HepG2 (cell line): Measurements from ENCODE around the gene ASAP2.

Source experiments
- AFF4 ChIP-seq: sonication (generic); formaldehyde crosslinking; IDR thresholded peaks from 2 replicates; pipeline ENCODE4 v1.4.0; 2020; ENCODE audit warnings: missing genetic modification reagents
- ATF4 ChIP-seq, 2 experiments: fragments of 450-650 bp in 1 of 2; sonication (generic) in 1 of 2; formaldehyde crosslinking; IDR thresholded peaks; 2 replicates each; pipeline versions ENCODE4 v1.5.0 to v1.8.0; 2020 to 2022; ENCODE audit warnings: mild to moderate bottlenecking in 1 of 2, missing genetic modification reagents in 1 of 2
- CBFB ChIP-seq: sonication (generic); formaldehyde crosslinking; IDR thresholded peaks from 2 replicates; pipeline ENCODE4 v1.4.0; 2020; ENCODE audit warnings: missing genetic modification reagents
- CTCF ChIP-seq: sonication (generic); formaldehyde crosslinking; IDR thresholded peaks from 2 replicates; pipeline ENCODE4 v1.5.0; 2020; ENCODE audit warnings: mild to moderate bottlenecking, missing genetic modification reagents, moderate library complexity
- KAT2B ChIP-seq: fragments of 150-350 bp; IDR thresholded peaks from 2 replicates; pipeline ENCODE4 v1.6.1; 2014; ENCODE audit warnings: low read depth, low read length, borderline replicate concordance
- PHF8 ChIP-seq: sonication (generic); formaldehyde crosslinking; IDR thresholded peaks from 2 replicates; pipeline ENCODE4 v1.5.0; 2020; ENCODE audit warnings: missing genetic modification reagents
- SIN3A ChIP-seq: IDR thresholded peaks from 2 replicates; pipeline ENCODE4 v1.6.1; 2011; ENCODE audit warnings: low read depth, mild to moderate bottlenecking, control low read depth, low read length, borderline replicate concordance
- STAT6 ChIP-seq: sonication (generic); formaldehyde crosslinking; IDR thresholded peaks from 2 replicates; pipeline ENCODE4 v1.4.0; 2020; ENCODE audit warnings: missing genetic modification reagents, mild to moderate bottlenecking, borderline replicate concordance
- ZNF138 ChIP-seq: sonication (generic); formaldehyde crosslinking; IDR thresholded peaks from 2 replicates; pipeline ENCODE4 v1.5.0; 2020; ENCODE audit warnings: mild to moderate bottlenecking, low read depth, missing genetic modification reagents
- TF ChIP-seq, protein P1 (sequence below): sonication (generic); formaldehyde crosslinking; IDR thresholded peaks from 2 replicates; pipeline ENCODE4 v1.4.0; 2020; ENCODE audit warnings: mild to moderate bottlenecking, low read depth, missing genetic modification reagents
- TF ChIP-seq, protein P2 (sequence below): sonication (generic); formaldehyde crosslinking; IDR thresholded peaks from 2 replicates; pipeline ENCODE4 v1.5.1; 2020; ENCODE audit warnings: mild to moderate bottlenecking, missing genetic modification reagents, borderline replicate concordance
- TF ChIP-seq, protein P3 (sequence below): fragments of 450-650 bp; IDR thresholded peaks from 2 replicates; pipeline ENCODE4 v1.6.1; 2016

- TF ChIP-seq ZNF138 (CRISPR knock-in tag) (no peak), ATF4 (CRISPR knock-in tag; IDR thresholded peaks at IDR 0.05) (no peak), AFF4 (CRISPR knock-in tag) (no peak), CTCF (no peak), PHF8 (CRISPR knock-in tag) (no peak), KAT2B (no peak), CBFB (CRISPR knock-in tag) (no peak), SIN3A (no peak), STAT6 (CRISPR knock-in tag) (no peak)
- TF ChIP-seq, protein P1, sequence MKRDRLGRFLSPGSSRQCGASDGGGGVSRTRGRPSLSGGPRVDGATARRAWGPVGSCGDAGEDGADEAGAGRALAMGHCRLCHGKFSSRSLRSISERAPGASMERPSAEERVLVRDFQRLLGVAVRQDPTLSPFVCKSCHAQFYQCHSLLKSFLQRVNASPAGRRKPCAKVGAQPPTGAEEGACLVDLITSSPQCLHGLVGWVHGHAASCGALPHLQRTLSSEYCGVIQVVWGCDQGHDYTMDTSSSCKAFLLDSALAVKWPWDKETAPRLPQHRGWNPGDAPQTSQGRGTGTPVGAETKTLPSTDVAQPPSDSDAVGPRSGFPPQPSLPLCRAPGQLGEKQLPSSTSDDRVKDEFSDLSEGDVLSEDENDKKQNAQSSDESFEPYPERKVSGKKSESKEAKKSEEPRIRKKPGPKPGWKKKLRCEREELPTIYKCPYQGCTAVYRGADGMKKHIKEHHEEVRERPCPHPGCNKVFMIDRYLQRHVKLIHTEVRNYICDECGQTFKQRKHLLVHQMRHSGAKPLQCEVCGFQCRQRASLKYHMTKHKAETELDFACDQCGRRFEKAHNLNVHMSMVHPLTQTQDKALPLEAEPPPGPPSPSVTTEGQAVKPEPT: no peak
- TF ChIP-seq, protein P2, sequence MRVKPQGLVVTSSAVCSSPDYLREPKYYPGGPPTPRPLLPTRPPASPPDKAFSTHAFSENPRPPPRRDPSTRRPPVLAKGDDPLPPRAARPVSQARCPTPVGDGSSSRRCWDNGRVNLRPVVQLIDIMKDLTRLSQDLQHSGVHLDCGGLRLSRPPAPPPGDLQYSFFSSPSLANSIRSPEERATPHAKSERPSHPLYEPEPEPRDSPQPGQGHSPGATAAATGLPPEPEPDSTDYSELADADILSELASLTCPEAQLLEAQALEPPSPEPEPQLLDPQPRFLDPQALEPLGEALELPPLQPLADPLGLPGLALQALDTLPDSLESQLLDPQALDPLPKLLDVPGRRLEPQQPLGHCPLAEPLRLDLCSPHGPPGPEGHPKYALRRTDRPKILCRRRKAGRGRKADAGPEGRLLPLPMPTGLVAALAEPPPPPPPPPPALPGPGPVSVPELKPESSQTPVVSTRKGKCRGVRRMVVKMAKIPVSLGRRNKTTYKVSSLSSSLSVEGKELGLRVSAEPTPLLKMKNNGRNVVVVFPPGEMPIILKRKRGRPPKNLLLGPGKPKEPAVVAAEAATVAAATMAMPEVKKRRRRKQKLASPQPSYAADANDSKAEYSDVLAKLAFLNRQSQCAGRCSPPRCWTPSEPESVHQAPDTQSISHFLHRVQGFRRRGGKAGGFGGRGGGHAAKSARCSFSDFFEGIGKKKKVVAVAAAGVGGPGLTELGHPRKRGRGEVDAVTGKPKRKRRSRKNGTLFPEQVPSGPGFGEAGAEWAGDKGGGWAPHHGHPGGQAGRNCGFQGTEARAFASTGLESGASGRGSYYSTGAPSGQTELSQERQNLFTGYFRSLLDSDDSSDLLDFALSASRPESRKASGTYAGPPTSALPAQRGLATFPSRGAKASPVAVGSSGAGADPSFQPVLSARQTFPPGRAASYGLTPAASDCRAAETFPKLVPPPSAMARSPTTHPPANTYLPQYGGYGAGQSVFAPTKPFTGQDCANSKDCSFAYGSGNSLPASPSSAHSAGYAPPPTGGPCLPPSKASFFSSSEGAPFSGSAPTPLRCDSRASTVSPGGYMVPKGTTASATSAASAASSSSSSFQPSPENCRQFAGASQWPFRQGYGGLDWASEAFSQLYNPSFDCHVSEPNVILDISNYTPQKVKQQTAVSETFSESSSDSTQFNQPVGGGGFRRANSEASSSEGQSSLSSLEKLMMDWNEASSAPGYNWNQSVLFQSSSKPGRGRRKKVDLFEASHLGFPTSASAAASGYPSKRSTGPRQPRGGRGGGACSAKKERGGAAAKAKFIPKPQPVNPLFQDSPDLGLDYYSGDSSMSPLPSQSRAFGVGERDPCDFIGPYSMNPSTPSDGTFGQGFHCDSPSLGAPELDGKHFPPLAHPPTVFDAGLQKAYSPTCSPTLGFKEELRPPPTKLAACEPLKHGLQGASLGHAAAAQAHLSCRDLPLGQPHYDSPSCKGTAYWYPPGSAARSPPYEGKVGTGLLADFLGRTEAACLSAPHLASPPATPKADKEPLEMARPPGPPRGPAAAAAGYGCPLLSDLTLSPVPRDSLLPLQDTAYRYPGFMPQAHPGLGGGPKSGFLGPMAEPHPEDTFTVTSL: no peak
- TF ChIP-seq, protein P3, sequence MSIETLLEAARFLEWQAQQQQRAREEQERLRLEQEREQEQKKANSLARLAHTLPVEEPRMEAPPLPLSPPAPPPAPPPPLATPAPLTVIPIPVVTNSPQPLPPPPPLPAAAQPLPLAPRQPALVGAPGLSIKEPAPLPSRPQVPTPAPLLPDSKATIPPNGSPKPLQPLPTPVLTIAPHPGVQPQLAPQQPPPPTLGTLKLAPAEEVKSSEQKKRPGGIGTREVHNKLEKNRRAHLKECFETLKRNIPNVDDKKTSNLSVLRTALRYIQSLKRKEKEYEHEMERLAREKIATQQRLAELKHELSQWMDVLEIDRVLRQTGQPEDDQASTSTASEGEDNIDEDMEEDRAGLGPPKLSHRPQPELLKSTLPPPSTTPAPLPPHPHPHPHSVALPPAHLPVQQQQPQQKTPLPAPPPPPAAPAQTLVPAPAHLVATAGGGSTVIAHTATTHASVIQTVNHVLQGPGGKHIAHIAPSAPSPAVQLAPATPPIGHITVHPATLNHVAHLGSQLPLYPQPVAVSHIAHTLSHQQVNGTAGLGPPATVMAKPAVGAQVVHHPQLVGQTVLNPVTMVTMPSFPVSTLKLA: no peak
Observed at GRCh38 chr2:9377461-9378097, 171.0 kb downstream of the ASAP2 start.
